MCF 10A (cell line): ENCODE measurements around the gene KRT39. TPM values are rescaled to one million over a fixed set of nuclear protein-coding genes. Genes with fewer than 3 reads are reported as not detected.

ENCODE experiments used
- BruUV-seq: library from RNA; stranded (reverse); fragments of 400-500 nt; replicated peaks from 2 replicates; lab custom pipeline; 2021; lab: Mats Ljungman, UMichigan
- CTCF ChIA-PET: fragments of 300-600 bp; sonication (Branson Sonifier 250); formaldehyde crosslinking; extraction: SDS; loops from one replicate; lab custom pipeline; 2021; ENCODE audit warnings: antibody characterized with exemption, inconsistent platforms; lab: Yijun Ruan, JAX
- POLR2A ChIA-PET: fragments of 300-600, 350-650 bp; sonication (Branson Sonifier 250); formaldehyde crosslinking; extraction: SDS; loops from one replicate; lab custom pipeline; 2020; ENCODE audit warnings: antibody characterized with exemption, inconsistent platforms; lab: Yijun Ruan, JAX
- DNase-seq: peaks from one replicate; pipeline ENCODE4 v3.0.0-alpha.2; 2018; ENCODE audit not compliant: unreplicated experiment
- H3K27ac Mint-ChIP-seq: one replicate; pipeline ENCODE4 v1.8.0; 2022; ENCODE audit warnings: mild to moderate bottlenecking, low read depth, mixed read lengths; ENCODE audit not compliant: unreplicated experiment
- H3K27me3 Mint-ChIP-seq: one replicate; pipeline ENCODE4 v1.8.0; 2022; ENCODE audit warnings: mixed read lengths; ENCODE audit not compliant: insufficient read depth, unreplicated experiment
- H3K36me3 Mint-ChIP-seq: one replicate; pipeline ENCODE4 v1.8.0; 2022; ENCODE audit warnings: mild to moderate bottlenecking, moderate library complexity, mixed read lengths; ENCODE audit not compliant: insufficient read depth, unreplicated experiment
- H3K4me1 Mint-ChIP-seq: one replicate; pipeline ENCODE4 v1.8.0; 2022; ENCODE audit warnings: mixed read lengths; ENCODE audit not compliant: insufficient read depth, unreplicated experiment
- H3K4me3 Mint-ChIP-seq: one replicate; pipeline ENCODE4 v1.8.0; 2022; ENCODE audit warnings: mild to moderate bottlenecking, moderate library complexity, mixed read lengths; ENCODE audit not compliant: unreplicated experiment
- H3K9me3 Mint-ChIP-seq: one replicate; pipeline ENCODE4 v1.8.0; 2022; ENCODE audit warnings: mixed read lengths; ENCODE audit not compliant: unreplicated experiment
- intact Hi-C: fragments of 100-400 bp; cut with micrococcal nuclease; formaldehyde crosslinking; loops from 2 replicates; pipeline ENCODE4 v1.14.1; 2022
- total RNA-seq: library from RNA; stranded (reverse); gene quantifications from 2 replicates; pipeline ENCODE4 v1.2.3, GENCODE V29; 2022
- TF ChIP-seq, protein P1 (sequence below): fragments of 200-600 bp; IDR thresholded peaks from one replicate; pipeline ENCODE4 v1.8.0; 2022; ENCODE audit warnings: antibody characterized with exemption, mild to moderate bottlenecking; ENCODE audit not compliant: unreplicated experiment

The KRT39 gene
- total RNA-seq, 1 experiment from 2014 or later = not detected

DNA sequence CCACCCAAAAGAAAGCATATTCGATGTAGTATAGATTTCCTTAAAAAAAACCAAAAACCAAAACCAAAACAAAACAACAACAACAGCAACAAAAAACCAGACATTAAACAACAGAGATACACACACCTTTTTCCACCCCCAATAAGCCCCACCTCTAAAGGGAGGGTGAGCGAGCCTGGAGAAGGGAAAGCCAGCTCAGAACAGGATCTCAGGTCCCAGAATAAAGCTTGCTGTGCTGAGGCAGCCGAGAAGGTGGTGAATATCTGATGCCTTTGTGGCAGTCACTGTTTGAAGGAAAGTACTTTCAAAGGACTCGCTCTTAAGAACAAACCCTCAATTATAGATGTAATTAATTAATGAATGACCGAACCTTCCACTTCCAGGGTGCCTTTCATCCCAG is 29.8 kb downstream of the KRT39 start:
- BruUV-seq = no TSS peak
- DNase-seq = no peak
- Mint-ChIP-seq H3K4me3 (no peak overlapping the region), H3K4me1 (peaks cover 14% of the 10 kb centered on the region), H3K36me3 (no peaks in the 10 kb centered on the region), H3K9me3 (no peaks in the 10 kb centered on the region), H3K27me3 (peaks cover under 1% of the 10 kb centered on the region), H3K27ac (no peak overlapping the region)
- intact Hi-C loops = no loop called here
- TF ChIP-seq, protein P1, sequence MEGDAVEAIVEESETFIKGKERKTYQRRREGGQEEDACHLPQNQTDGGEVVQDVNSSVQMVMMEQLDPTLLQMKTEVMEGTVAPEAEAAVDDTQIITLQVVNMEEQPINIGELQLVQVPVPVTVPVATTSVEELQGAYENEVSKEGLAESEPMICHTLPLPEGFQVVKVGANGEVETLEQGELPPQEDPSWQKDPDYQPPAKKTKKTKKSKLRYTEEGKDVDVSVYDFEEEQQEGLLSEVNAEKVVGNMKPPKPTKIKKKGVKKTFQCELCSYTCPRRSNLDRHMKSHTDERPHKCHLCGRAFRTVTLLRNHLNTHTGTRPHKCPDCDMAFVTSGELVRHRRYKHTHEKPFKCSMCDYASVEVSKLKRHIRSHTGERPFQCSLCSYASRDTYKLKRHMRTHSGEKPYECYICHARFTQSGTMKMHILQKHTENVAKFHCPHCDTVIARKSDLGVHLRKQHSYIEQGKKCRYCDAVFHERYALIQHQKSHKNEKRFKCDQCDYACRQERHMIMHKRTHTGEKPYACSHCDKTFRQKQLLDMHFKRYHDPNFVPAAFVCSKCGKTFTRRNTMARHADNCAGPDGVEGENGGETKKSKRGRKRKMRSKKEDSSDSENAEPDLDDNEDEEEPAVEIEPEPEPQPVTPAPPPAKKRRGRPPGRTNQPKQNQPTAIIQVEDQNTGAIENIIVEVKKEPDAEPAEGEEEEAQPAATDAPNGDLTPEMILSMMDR = no peak
- ChIA-PET CTCF (interaction anchor here (0.6 kb wide), 1 partner anchor 28 kb away, joined by 3 read pairs; no protein-coding TSS in a partner anchor), POLR2A (interaction anchor here (1.0 to 1.7 kb wide), 2 partner anchors 10 to 22 kb away, joined by 3 read pairs; no protein-coding TSS in a partner anchor)

DNA sequence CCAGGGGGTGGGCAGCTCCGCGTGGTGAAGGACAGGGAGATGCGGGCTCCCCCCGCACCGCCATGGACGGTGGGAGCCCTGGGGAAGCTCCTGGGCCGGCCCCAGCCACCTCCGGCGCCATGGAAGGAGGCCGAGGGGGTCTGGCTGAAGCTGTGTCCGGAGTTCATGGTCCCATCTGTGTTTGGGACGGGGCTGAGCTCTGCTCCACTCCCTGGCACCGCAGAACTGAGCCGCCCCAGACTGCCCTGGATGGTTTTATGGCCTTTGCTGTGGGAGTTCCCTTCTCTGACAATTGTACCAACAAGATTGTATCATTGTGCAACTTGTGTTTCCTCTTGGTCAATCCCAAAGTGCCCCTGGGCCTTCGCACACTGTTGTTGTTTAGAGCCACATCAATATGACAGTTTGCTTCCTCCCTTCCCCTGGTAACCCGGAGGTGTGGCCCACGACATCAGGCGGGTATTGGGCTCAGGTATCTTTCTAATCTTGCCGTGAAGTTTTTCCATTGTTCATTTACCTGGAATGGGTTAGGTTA is 30.2 kb downstream of the KRT39 start:
- ChIA-PET POLR2A (interaction anchor here (1.0 to 1.7 kb wide), 2 partner anchors 11 to 23 kb away, joined by 3 read pairs; no protein-coding TSS in a partner anchor), CTCF (no interaction called here)
- TF ChIP-seq, protein P1 = no peak
- no peak overlapping the region for H3K27ac Mint-ChIP-seq
- BruUV-seq = no TSS peak
- no peaks in the 10 kb centered on the region for H3K36me3 Mint-ChIP-seq
- intact Hi-C loops = no loop called here
- peaks cover 14% of the 10 kb centered on the region for H3K4me1 Mint-ChIP-seq
- DNase-seq = peak; percentile 56
- H3K9me3 Mint-ChIP-seq = no peaks in the 10 kb centered on the region
- no peak overlapping the region for H3K4me3 Mint-ChIP-seq
- H3K27me3 Mint-ChIP-seq = no peaks in the 10 kb centered on the region

DNA sequence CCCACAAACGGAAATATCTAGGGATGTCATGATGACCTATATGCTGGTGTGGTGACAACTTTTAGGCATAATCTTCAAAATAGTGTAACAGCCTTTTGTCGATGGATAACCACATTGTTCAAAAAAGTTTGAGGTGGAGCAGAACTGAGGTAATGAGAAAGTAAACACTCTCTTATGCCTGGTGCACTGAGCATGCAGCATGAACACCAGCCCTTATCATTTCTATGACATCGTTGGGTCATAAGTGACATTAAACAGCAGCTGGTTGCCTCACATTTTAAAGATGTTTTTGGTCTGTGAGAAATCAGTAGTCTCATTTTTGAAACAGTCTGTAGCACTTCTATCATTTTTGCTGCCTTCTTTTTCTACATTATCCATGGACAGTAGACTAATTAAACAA is 31.1 kb downstream of the KRT39 start:
- CTCF ChIA-PET = no interaction called here
- DNase-seq = no peak
- TF ChIP-seq, protein P1 = no peak
- intact Hi-C loops = no loop called here
- no peak overlapping the region for H3K4me3 Mint-ChIP-seq
- H3K27me3 Mint-ChIP-seq = no peaks in the 10 kb centered on the region
- BruUV-seq = no TSS peak
- POLR2A ChIA-PET = interaction anchor here (2.0 kb wide), 1 partner anchor 17 kb away, joined by 5 read pairs; no protein-coding TSS in a partner anchor
- H3K9me3 Mint-ChIP-seq = no peaks in the 10 kb centered on the region
- no peaks in the 10 kb centered on the region for H3K36me3 Mint-ChIP-seq
- H3K4me1 Mint-ChIP-seq = peaks cover 14% of the 10 kb centered on the region
- H3K27ac Mint-ChIP-seq = no peak overlapping the region

DNA sequence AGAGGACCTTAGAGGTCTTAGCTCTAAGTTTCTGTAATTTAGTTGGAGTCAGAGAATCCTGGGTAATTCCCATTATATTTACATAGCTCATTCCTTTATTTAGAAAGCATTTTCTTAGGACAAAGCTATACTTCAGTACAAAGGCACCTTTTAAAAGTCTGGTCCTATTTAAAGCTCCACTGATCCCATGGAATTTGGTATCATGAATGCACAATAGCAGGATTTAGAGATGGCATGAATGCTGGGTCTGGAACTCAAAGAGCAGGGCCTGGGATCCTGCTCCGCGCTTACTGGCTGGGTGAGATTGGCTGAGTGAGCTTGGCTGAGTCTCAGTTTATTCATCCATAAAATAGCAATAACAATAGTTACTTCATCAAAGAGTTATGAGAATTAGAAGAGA is 34.1 kb downstream of the KRT39 start:
- DNase-seq = no peak
- peaks cover 11% of the 10 kb centered on the region for H3K4me1 Mint-ChIP-seq
- no peaks in the 10 kb centered on the region for H3K36me3 Mint-ChIP-seq
- H3K9me3 Mint-ChIP-seq = no peaks in the 10 kb centered on the region
- intact Hi-C loops = no loop called here
- no peaks in the 10 kb centered on the region for H3K27me3 Mint-ChIP-seq
- H3K27ac Mint-ChIP-seq = no peak overlapping the region
- TF ChIP-seq, protein P1 = no peak
- POLR2A ChIA-PET = interaction anchor here (1.3 kb wide), 1 partner anchor 21 kb away, joined by 3 read pairs; no protein-coding TSS in a partner anchor
- BruUV-seq = no TSS peak
- H3K4me3 Mint-ChIP-seq = no peak overlapping the region
- CTCF ChIA-PET = interaction anchor here (1.6 to 2.3 kb wide), 2 partner anchors 14 to 390 kb away, joined by 5 read pairs; no protein-coding TSS in a partner anchor
